Purkinje cell (primary cell): ENCODE measurements around the gene FOSL2. TPM values are rescaled to one million over a fixed set of nuclear protein-coding genes. Genes with fewer than 3 reads are reported as not detected.

Source experiments
- polyA plus RNA-seq: library from polyadenylated mRNA; unstranded; fragments of >200 nt; fragmentation: Nextera tagmentation; gene quantifications from 2 replicates; pipeline ENCODE4 v1.2.1, GENCODE V29; 2014

The FOSL2 gene
- polyA plus RNA-seq = 0.94 and 3.1 TPM in 2 replicates

DNA sequence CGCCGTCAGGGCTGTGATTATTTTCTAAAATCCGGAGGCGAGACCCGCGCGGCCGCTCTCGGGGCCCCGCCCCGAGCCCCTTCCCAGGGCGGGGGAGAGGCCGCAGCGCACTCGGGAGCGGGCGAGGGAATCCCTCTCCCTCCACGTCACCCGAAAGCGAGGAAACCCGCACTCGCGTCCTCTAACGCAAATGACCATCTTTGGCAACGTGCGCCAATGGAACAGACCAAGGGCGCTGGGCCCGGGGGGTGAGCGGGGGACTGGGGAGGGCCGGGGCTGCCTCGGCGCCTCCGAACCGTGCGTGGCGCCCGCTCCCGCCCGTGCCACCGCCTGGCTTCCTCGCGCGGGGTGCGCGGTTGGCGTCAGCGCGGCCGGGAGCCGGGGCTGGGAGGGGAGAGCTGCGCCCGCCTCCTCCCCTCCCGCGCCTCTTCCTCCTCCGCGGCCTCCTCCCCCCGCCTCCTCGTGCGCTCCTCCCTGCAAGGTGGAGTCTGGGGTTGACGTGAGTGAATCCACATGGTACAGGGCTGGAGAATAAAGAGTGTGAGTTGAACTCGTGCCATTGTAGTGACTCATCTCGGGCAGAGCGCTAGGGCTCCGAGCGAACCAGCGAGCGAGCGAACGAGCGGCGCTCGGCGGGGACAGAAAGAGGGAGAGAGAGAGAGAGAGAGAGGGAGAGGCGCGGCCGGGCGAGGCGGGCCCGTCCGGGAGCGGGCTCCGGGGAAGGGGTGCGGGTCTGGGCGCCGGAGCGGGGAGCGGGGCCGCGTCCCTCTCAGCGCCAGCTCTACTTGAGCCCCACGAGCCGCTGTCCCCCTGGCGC, at the start of gene FOSL2:
TSS of gene FOSL2 (plus strand) at position 562 of the 817 bp plus-strand sequence. CDS start 863 bp downstream, outside the sequence.

Other genes starting within 250 kb of the FOSL2 start
- not detected in 2 replicates for gene PLB1, start 103.2 kb downstream of the FOSL2 start, polyA plus RNA-seq